ENCODE data around the gene PDE5A. TPM values are rescaled to one million over a fixed set of nuclear protein-coding genes. Genes with fewer than 3 reads are reported as not detected.

Gene PDE5A
- total and polyA plus RNA-seq, 10 of the 15 experiments (the other 5 are each of a cell fraction or from before 2014, with no cell fraction given) = under 0.01 to 3.9 (median 0.26) TPM; not detected in 1

GRCh38 chr4:119506806-119507205, 121.8 kb downstream of the PDE5A start:
- WGBS (ENCODE audit: insufficient coverage, insufficient replicate concordance, low lambda C conversion rate, missing lambda C conversion rate) = 94% methylated on average over 1 of the region's 1 CpG
- SMC1A ChIA-PET (ENCODE audit: uncharacterized antibody, unreplicated experiment) = interaction anchor here (0.6 to 1.0 kb wide), 3 partner anchors 8 to 20 kb away, joined by 3 read pairs; no protein-coding TSS in a partner anchor
- H3K27me3 ChIP-seq (replicated peaks in 1 of 2; ENCODE audit: control insufficient read depth in 2 of 2, insufficient read depth in 2 of 2, low read length in 1 of 2) = no peaks in the 10 kb centered on the region
- POLR2A ChIA-PET = no interaction called here
- CTCF ChIA-PET = interaction anchor here (1.8 kb wide), 1 partner anchor 9 kb away, joined by 4 read pairs; no protein-coding TSS in a partner anchor
- H3K36me3 ChIP-seq (ENCODE audit: control insufficient read depth in 2 of 2, insufficient read depth in 2 of 2, low read length in 1 of 2) = no peaks in the 10 kb centered on the region
- no peak overlapping the region for H2AFZ ChIP-seq (ENCODE audit: control insufficient read depth, low read depth, low read length)
- H3K4me2 ChIP-seq (ENCODE audit: control insufficient read depth, insufficient read depth) = no peak overlapping the region
- ATAC-seq (no peak), DNase-seq (ENCODE audit: low read depth, low spot score) (no peak), FAIRE-seq (no peak)
- RAD21 ChIA-PET (ENCODE audit: unreplicated experiment) = no interaction called here
- H3K27ac ChIP-seq (ENCODE audit: control insufficient read depth, insufficient read depth) = no peak overlapping the region
- BruUV-seq (replicated peaks) = no TSS peak
- H3K79me2 ChIP-seq (ENCODE audit: control insufficient read depth, insufficient read depth, low read length) = no peaks in the 10 kb centered on the region
- no peaks in the 10 kb centered on the region for H3K9me3 ChIP-seq (replicated peaks; ENCODE audit: control insufficient read depth, insufficient read depth, low read length)
- no peaks in the 10 kb centered on the region for H3K4me1 ChIP-seq (ENCODE audit: control insufficient read depth, insufficient read depth, low read length)
- intact Hi-C loops (cut with micrococcal nuclease; ENCODE audit: unreplicated experiment) (no loop called here), in situ Hi-C loops (cut with MboI) (no loop called here)
- no peaks in the 10 kb centered on the region for H4K20me1 ChIP-seq (ENCODE audit: control insufficient read depth, insufficient read depth)
- no peak overlapping the region for H3K4me3 ChIP-seq
- TF ChIP-seq CHD2 (IDR thresholded peaks at IDR 0.05; ENCODE audit: borderline replicate concordance, low read depth, low read length) (no peak), NFYB (IDR thresholded peaks at IDR 0.05; ENCODE audit: insufficient read depth, low read depth, low read length) (no peak), BRCA1 (IDR thresholded peaks at IDR 0.05; ENCODE audit: low read depth, low read length) (no peak), RFX5 (IDR thresholded peaks at IDR 0.05; ENCODE audit: low read depth, low read length) (no peak)
- H3K9ac ChIP-seq (ENCODE audit: control insufficient read depth, insufficient read depth, low read length) = no peak overlapping the region

GRCh38 chr4:119504616-119505015, 124.0 kb downstream of the PDE5A start:
- no peak for FAIRE-seq
- RAD21 ChIA-PET (ENCODE audit: unreplicated experiment) = no interaction called here

More at GRCh38 chr4:119504616-119505015, 124.0 kb downstream of the PDE5A start:
- in situ Hi-C loops (cut with MboI) (no loop called here), intact Hi-C loops (cut with micrococcal nuclease; ENCODE audit: unreplicated experiment) (no loop called here)
- Histone ChIP-seq H3K27ac (ENCODE audit: control insufficient read depth, insufficient read depth) (no peak overlapping the region), H3K79me2 (ENCODE audit: control insufficient read depth, insufficient read depth, low read length) (no peaks in the 10 kb centered on the region), H3K27me3 (replicated peaks in 1 of 2; ENCODE audit: control insufficient read depth in 2 of 2, insufficient read depth in 2 of 2, low read length in 1 of 2) (no peaks in the 10 kb centered on the region), H3K9ac (ENCODE audit: control insufficient read depth, insufficient read depth, low read length) (no peak overlapping the region), H3K4me1 (ENCODE audit: control insufficient read depth, insufficient read depth, low read length) (no peaks in the 10 kb centered on the region), H4K20me1 (ENCODE audit: control insufficient read depth, insufficient read depth) (no peaks in the 10 kb centered on the region), H2AFZ (ENCODE audit: control insufficient read depth, low read depth, low read length) (no peak overlapping the region), H3K9me3 (replicated peaks; ENCODE audit: control insufficient read depth, insufficient read depth, low read length) (no peaks in the 10 kb centered on the region), H3K36me3 (ENCODE audit: control insufficient read depth in 2 of 2, insufficient read depth in 2 of 2, low read length in 1 of 2) (no peaks in the 10 kb centered on the region), H3K4me3 (no peak overlapping the region), H3K4me2 (ENCODE audit: control insufficient read depth, insufficient read depth) (no peak overlapping the region)
- DNase-seq (ENCODE audit: low read depth, low spot score) (no peak), ATAC-seq (no peak)
- POLR2A ChIA-PET = no interaction called here
- BruUV-seq (replicated peaks) = no TSS peak
- SMC1A ChIA-PET (ENCODE audit: uncharacterized antibody, unreplicated experiment) = interaction anchor here (1.2 kb wide), 1 partner anchor 10 kb away, joined by 3 read pairs; no protein-coding TSS in a partner anchor
- 100% methylated on average over 1 of the region's 1 CpG for WGBS (ENCODE audit: insufficient coverage, insufficient replicate concordance, low lambda C conversion rate, missing lambda C conversion rate)
- TF ChIP-seq USF1 (IDR thresholded peaks at IDR 0.05; ENCODE audit: borderline replicate concordance, extremely low read length, insufficient read depth, low read depth, low read length) = no peak
- TF ChIP-seq CHD4 (IDR thresholded peaks at IDR 0.05) = no peak
- TF ChIP-seq IRF4 (IDR thresholded peaks at IDR 0.05; ENCODE audit: low read depth, low read length) = no peak
- TF ChIP-seq NRF1 (conservative IDR thresholded peaks at IDR 0.05; ENCODE audit: low read depth, low read length) = no peak
- no peak for TF ChIP-seq TCF3 (IDR thresholded peaks at IDR 0.05; ENCODE audit: borderline replicate concordance, insufficient read depth, low read depth, low read length)
- CTCF ChIA-PET = interaction anchor here (1.4 kb wide), 1 partner anchor 11 kb away, joined by 5 read pairs; no protein-coding TSS in a partner anchor

All from GM12878 (cell line).